T-cell (primary cell): Measurements from ENCODE around the gene SIGLEC6. TPM values are rescaled to one million over a fixed set of nuclear protein-coding genes. Genes with fewer than 3 reads are reported as not detected.

Source experiments
- ATAC-seq, 4 experiments: fragments of 200-7000 bp in 3 of 4; fragments of 150-1000 bp in 1 of 4; cut with Tn5 transposase; replicated peaks in 1 of 4; 1 replicate in 3 of 4; 2 replicates in 1 of 4; pipeline ENCODE4 v1.10.0; 2021; ENCODE audit warnings: moderate library complexity in 3 of 4, mild to moderate bottlenecking in 2 of 4, moderate number of reproducible peaks in 1 of 4
- CTCF ChIA-PET, 2 donors: fragments of 300-600 bp; sonication (Branson Sonifier 250); formaldehyde crosslinking; loops; one replicate each; lab custom pipeline; 2022; ENCODE audit warnings: antibody characterized with exemption in 2 of 2; lab: Charles Lee
- POLR2A ChIA-PET, 2 donors: fragments of 300-600 bp; sonication (Branson Sonifier 250); formaldehyde crosslinking; loops; one replicate each; lab custom pipeline; 2022; ENCODE audit warnings: antibody characterized with exemption in 2 of 2; lab: Charles Lee
- DNase-seq, 35 experiments: peaks; one replicate each; pipeline versions ENCODE4 v3.0.0 to v3.0.0-alpha.2; 2013 to 2023
- H3K27ac ChIP-seq: one replicate; pipeline ENCODE4 v1.5.1; 2013; ENCODE audit warnings: low read length
- H3K27me3 ChIP-seq, 2 experiments: replicated peaks in 1 of 2; 1 replicate in 1 of 2; 2 replicates in 1 of 2; pipeline versions ENCODE4 v1.6.1 to v1.7.0; 2013; ENCODE audit warnings: low read length in 1 of 2, mixed read lengths in 1 of 2; ENCODE audit not compliant: control insufficient read depth in 2 of 2, insufficient read depth in 2 of 2; ENCODE audit errors: extremely low read depth in 1 of 2
- H3K36me3 ChIP-seq, 2 donors: 1 replicate in 1 of 2; 2 replicates in 1 of 2; pipeline versions ENCODE4 v1.6.1 to v1.7.0; 2013; ENCODE audit warnings: low read length in 1 of 2; ENCODE audit not compliant: control insufficient read depth in 2 of 2, insufficient read depth in 1 of 2; ENCODE audit errors: extremely low read depth in 1 of 2
- H3K4me1 ChIP-seq, 2 experiments: 1 replicate in 1 of 2; 2 replicates in 1 of 2; pipeline versions ENCODE4 v1.6.1 to v1.7.0; 2013; ENCODE audit warnings: low read length in 2 of 2, mixed read lengths in 1 of 2; ENCODE audit not compliant: insufficient read depth in 2 of 2, control insufficient read depth in 1 of 2; ENCODE audit errors: extremely low read depth in 1 of 2
- H3K4me3 ChIP-seq, 2 donors: 1 replicate in 1 of 2; 2 replicates in 1 of 2; pipeline versions ENCODE4 v1.5.1 to v1.7.0; 2013; ENCODE audit warnings: mild to moderate bottlenecking in 2 of 2, low read length in 1 of 2, moderate library complexity in 1 of 2; ENCODE audit not compliant: control insufficient read depth in 1 of 2; ENCODE audit errors: extremely low read depth in 1 of 2
- H3K9me3 ChIP-seq: 2 replicates; pipeline ENCODE4 v1.7.0; 2013
- H3K27ac Mint-ChIP-seq, 2 donors: one replicate each; pipeline ENCODE4 v1.8.0; 2020 to 2021; ENCODE audit warnings: mild to moderate bottlenecking in 2 of 2, mixed read lengths in 2 of 2
- H3K27me3 Mint-ChIP-seq, 2 donors: one replicate each; pipeline ENCODE4 v1.8.0; 2021 to 2022; ENCODE audit warnings: mixed read lengths in 2 of 2
- H3K36me3 Mint-ChIP-seq: one replicate; pipeline ENCODE4 v1.8.0; 2021; ENCODE audit warnings: mixed read lengths
- H3K4me1 Mint-ChIP-seq, 3 donors: one replicate each; pipeline ENCODE4 v1.8.0; 2020 to 2022; ENCODE audit warnings: mixed read lengths in 3 of 3, mild to moderate bottlenecking in 1 of 3
- H3K4me3 Mint-ChIP-seq, 3 donors: one replicate each; pipeline ENCODE4 v1.8.0; 2020 to 2022; ENCODE audit warnings: mild to moderate bottlenecking in 3 of 3, mixed read lengths in 3 of 3, moderate library complexity in 3 of 3
- H3K9me3 Mint-ChIP-seq, 3 donors: one replicate each; pipeline ENCODE4 v1.8.0; 2020 to 2022; ENCODE audit warnings: mixed read lengths in 3 of 3
- WGBS: methylation state at CpG from one replicate; pipeline ENCODE4 v1.1.5; 2013; ENCODE audit warnings: missing lambda C conversion rate; ENCODE audit not compliant: insufficient coverage; 5-methylcytosine and 5-hydroxymethylcytosine counted together
- total RNA-seq, 35 experiments: library from RNA in 6 of 35; stranded (reverse) in 6 of 35; fragments of 120-200 nt in 1 of 35; gene quantifications; one replicate each; pipeline versions ENCODE4 v1.2.1 to v1.2.4 and lab custom pipeline; 2013 to 2026

SIGLEC6 gene
- total RNA-seq, 5 donors from 2014 or later (not counting 1 experiment from before 2014, with no cell fraction given) = 0.23 to 0.79 (median 0.64) TPM; not detected in 1

DNA sequence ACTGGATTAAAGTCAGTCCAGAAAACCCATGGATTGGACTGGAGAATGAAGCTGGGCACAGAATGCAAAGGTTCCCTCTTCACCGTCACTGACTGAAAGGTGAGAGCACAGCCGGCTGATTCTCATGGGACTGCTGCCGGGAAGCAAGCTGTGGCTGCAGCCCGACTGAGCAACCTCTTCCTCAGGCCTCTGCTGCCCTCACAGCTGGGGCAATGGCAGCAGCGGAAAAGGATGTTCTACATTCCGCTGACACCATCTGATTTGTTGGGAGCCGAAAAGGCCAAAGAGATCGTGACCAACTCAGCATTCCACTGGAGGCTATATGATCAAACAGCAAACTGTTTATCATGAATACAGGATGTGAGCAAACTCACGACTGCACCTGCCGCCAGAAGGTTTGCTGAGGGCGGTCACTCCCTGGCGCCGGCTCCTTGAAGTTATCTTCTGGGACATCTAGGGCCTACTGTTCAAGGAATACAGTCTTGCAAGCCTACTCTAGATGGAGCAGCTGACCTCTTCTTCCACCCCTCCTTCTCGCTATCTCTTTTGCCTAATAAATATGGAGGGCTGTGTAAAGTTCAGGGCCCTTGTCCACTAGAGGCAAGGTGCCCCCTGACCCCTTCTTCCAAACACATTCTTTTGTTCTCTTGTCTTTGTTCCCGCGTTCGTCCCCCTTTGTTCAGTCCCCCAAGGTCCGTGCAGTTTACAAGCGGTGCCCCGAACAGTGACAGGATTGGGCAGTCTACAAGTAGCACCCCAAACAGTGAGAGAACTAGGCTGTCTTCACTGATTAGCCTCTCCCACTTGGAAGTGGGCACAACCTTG is 19.6 kb upstream of the SIGLEC6 start:
- H3K27me3 ChIP-seq = peaks cover 0 to 53% of the 10 kb centered on the region in 2 experiments
- H3K36me3 ChIP-seq = no peaks in the 10 kb centered on the region
- DNase-seq = no peak
- H3K4me3 Mint-ChIP-seq = peak overlapping the region in 1 of 3 donors; percentile 1
- H3K27ac Mint-ChIP-seq = no peak overlapping the region
- H3K4me3 ChIP-seq = no peak overlapping the region
- no peak for ATAC-seq
- peaks cover 10 to 32% (median 16%) of the 10 kb centered on the region in 3 donors for H3K4me1 Mint-ChIP-seq
- CTCF ChIA-PET = interaction anchor here in 1 of 2 donors (0.6 kb wide), 1 partner anchor 37 kb away, joined by 3 read pairs; no protein-coding TSS in a partner anchor
- H3K4me1 ChIP-seq = peaks cover 0 to 8% of the 10 kb centered on the region in 2 experiments
- POLR2A ChIA-PET = no interaction called here
- H3K9me3 ChIP-seq = no peaks in the 10 kb centered on the region
- peaks cover 0 to 14% (median 4%) of the 10 kb centered on the region in 3 donors for H3K9me3 Mint-ChIP-seq
- 74% methylated on average over 17 of the region's 20 CpGs for WGBS
- H3K36me3 Mint-ChIP-seq = no peaks in the 10 kb centered on the region
- H3K27me3 Mint-ChIP-seq = peaks cover 65 to 66% of the 10 kb centered on the region in 2 donors
- H3K27ac ChIP-seq = no peak overlapping the region

DNA sequence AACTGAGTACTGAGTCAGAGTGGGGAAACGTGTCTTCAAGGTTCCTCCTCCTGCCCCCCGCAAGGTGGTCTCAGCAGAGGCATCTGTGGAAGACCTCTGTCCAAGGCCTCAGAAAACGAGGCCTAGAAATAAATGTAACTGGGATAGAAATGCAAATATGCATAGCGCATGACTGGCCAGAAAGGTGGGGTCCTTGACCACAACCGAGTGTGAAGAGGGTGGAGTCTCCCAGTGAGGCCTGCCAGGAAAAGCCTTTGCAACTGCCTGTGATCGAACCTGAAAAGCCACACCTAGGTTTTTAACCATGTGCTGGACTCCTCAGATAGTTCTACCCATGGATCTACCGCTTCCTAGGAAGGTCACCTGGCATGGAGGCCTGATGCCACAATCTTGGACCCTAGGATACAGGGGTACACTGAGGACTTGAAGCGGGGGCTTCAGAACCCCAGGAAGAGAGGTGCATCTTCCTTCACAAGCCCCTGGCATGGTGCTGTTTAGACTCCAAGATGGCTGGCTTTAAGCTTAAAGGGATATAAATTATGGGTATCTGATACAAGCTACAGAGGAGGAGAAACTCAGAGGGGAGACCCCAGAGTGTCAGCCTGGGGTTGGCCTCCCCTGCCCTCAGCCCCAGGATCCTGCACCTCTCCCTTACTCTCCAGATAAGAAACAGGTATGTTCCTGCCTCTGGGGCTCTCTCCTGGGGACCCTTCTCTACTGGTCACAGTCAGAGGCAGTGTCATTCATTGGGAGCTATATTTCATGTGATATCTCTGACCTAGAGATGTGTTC is 18.3 kb upstream of the SIGLEC6 start:
- DNase-seq (no peak), ATAC-seq (no peak)
- no peak overlapping the region for H3K27ac Mint-ChIP-seq
- peaks cover 60 to 71% of the 10 kb centered on the region in 2 donors for H3K27me3 Mint-ChIP-seq
- peaks cover 0 to 11% (median 2%) of the 10 kb centered on the region in 3 donors for H3K9me3 Mint-ChIP-seq
- no peak overlapping the region for H3K27ac ChIP-seq
- ChIA-PET POLR2A (no interaction called here), CTCF (interaction anchor here in 1 of 2 donors (0.7 kb wide), 1 partner anchor 270 kb away, joined by 5 read pairs; no protein-coding TSS in a partner anchor)
- H3K36me3 ChIP-seq = no peaks in the 10 kb centered on the region
- no peaks in the 10 kb centered on the region for H3K9me3 ChIP-seq
- peaks cover 0 to 8% of the 10 kb centered on the region in 2 experiments for H3K4me1 ChIP-seq
- no peaks in the 10 kb centered on the region for H3K36me3 Mint-ChIP-seq
- 68% methylated on average over 7 of the region's 8 CpGs for WGBS
- H3K4me3 Mint-ChIP-seq = no peak overlapping the region
- no peak overlapping the region for H3K4me3 ChIP-seq
- peaks cover 10 to 32% (median 16%) of the 10 kb centered on the region in 3 donors for H3K4me1 Mint-ChIP-seq
- H3K27me3 ChIP-seq = peaks cover 0 to 64% of the 10 kb centered on the region in 2 experiments

DNA sequence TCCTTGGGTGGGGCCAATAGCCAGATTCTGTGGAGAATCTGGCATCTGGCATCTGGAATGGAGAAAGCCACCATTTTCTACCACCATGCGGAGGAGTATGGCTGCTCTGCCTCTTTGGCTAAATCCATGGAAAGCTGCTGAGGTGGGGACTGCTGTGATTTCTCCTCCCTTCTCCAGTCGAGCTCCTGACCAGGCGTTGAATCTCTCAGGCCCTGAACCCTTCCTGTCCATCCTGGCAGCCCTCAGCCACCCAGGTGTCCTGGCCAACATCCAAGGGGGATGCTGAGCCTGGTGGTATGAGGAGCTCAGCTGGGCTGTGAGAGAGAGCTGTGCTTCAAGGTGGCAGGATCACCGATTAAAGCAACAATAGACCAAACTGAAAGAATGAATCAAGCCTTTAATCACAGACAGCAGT is 17.4 kb upstream of the SIGLEC6 start:
- ATAC-seq = no peak
- Mint-ChIP-seq H3K9me3 (peaks cover 0 to 11% (median 0%) of the 10 kb centered on the region in 3 donors), H3K4me1 (peaks cover 10 to 32% (median 16%) of the 10 kb centered on the region in 3 donors), H3K27me3 (peaks cover 57 to 70% of the 10 kb centered on the region in 2 donors), H3K36me3 (no peaks in the 10 kb centered on the region), H3K27ac (no peak overlapping the region), H3K4me3 (no peak overlapping the region)
- ChIA-PET CTCF (interaction anchor here in 1 of 2 donors (0.5 kb wide), 1 partner anchor 38 kb away, joined by 3 read pairs; no protein-coding TSS in a partner anchor), POLR2A (no interaction called here)
- no peak for DNase-seq
- no peak overlapping the region for H3K4me3 ChIP-seq
- peaks cover 0 to 8% of the 10 kb centered on the region in 2 experiments for H3K4me1 ChIP-seq
- 70% methylated on average over 2 of the region's 4 CpGs for WGBS
- peaks cover 0 to 73% of the 10 kb centered on the region in 2 experiments for H3K27me3 ChIP-seq
- H3K27ac ChIP-seq = no peak overlapping the region
- H3K9me3 ChIP-seq = no peaks in the 10 kb centered on the region
- H3K36me3 ChIP-seq = no peaks in the 10 kb centered on the region

DNA sequence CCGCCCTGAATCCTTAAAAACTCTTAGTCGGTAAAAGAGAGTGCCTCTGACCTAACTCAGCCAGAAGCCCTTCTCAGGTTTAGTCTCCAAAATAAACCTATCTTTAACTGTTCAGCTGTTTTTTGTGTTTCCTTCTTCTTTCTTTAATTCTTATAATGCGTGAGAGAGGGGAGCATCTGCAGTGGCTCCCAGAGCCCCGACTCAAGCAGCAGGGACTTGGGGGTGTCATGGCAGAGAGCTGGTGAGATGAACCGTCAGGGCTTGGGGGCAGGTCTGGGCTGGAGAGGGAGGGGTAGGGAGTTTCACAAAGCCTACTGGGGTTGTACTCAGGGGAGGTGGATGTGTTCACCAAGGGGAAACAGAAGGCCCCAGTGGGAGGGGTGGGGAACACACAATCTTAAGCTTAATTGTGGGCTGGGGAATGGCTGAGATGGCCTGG is 16.8 kb upstream of the SIGLEC6 start:
- ChIA-PET POLR2A (no interaction called here), CTCF (interaction anchor here in 1 of 2 donors (0.6 kb wide), 1 partner anchor 31 kb away, joined by 4 read pairs; no protein-coding TSS in a partner anchor)
- Mint-ChIP-seq H3K4me1 (peaks cover 10 to 32% (median 16%) of the 10 kb centered on the region in 3 donors), H3K9me3 (peaks cover 0 to 11% (median 0%) of the 10 kb centered on the region in 3 donors), H3K27ac (no peak overlapping the region), H3K36me3 (no peaks in the 10 kb centered on the region), H3K27me3 (peaks cover 60 to 67% of the 10 kb centered on the region in 2 donors), H3K4me3 (no peak overlapping the region)
- H3K27ac ChIP-seq = no peak overlapping the region
- peaks cover 0 to 8% of the 10 kb centered on the region in 2 experiments for H3K4me1 ChIP-seq
- H3K9me3 ChIP-seq = no peaks in the 10 kb centered on the region
- H3K36me3 ChIP-seq = no peaks in the 10 kb centered on the region
- H3K4me3 ChIP-seq = no peak overlapping the region
- DNase-seq (no peak), ATAC-seq (no peak)
- 42% methylated on average over 3 of the region's 5 CpGs for WGBS
- peaks cover 0 to 72% of the 10 kb centered on the region in 2 experiments for H3K27me3 ChIP-seq

DNA sequence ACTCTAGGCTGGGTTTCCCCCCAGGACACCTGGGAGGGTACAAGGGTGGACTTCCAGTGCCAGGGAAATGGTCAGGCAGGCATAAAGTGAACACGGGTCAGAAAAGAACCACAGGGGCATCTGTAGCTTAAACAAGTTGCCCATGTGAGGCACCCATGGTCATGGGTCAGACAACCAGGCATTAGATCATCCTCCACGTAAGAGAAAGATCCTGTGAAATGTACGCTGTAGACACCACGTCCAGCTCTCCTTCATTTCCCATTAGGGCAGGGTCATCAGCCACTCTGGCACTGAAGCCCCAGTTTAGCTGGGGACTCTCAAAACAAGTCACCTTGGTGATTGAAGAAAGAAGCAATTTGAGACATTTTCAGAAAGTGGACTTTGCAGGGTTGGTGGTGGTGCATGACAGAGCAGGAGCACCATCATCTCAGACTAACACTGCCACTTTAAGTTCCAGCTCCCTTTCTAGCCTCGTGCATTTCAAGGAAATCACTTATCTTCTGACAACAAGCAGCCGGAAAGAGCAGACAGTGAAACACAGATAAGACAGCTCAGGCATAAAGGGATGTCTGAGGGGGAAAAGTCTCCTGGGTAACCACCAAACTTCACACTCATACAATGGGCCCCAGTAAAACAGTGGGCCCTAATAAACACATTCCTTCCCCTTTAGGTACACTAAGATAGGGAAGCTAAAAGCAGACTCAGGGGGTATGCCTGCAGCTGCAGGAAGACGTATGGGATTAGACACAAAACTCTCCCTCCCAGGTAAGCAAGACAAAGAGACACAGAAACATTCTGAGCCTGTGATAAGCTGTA is 16.1 kb upstream of the SIGLEC6 start:
- peak overlapping the region in 1 of 2 donors; percentile 23 for H3K27ac Mint-ChIP-seq
- Histone ChIP-seq H3K27me3 (peaks cover 0 to 74% of the 10 kb centered on the region in 2 experiments), H3K4me3 (no peak overlapping the region), H3K36me3 (no peaks in the 10 kb centered on the region), H3K27ac (no peak overlapping the region), H3K9me3 (no peaks in the 10 kb centered on the region), H3K4me1 (peaks cover 0 to 8% of the 10 kb centered on the region in 2 experiments)
- DNase-seq (no peak), ATAC-seq (no peak)
- H3K9me3 Mint-ChIP-seq = peaks cover 0 to 9% (median 0%) of the 10 kb centered on the region in 3 donors
- H3K4me3 Mint-ChIP-seq = no peak overlapping the region
- ChIA-PET POLR2A (no interaction called here), CTCF (interaction anchor here in 1 of 2 donors (0.6 kb wide), 1 partner anchor 32 kb away, joined by 4 read pairs; no protein-coding TSS in a partner anchor)
- 17% methylated on average over 2 of the region's 7 CpGs for WGBS
- H3K4me1 Mint-ChIP-seq = peaks cover 10 to 31% (median 16%) of the 10 kb centered on the region in 3 donors
- peaks cover 60 to 65% of the 10 kb centered on the region in 2 donors for H3K27me3 Mint-ChIP-seq
- H3K36me3 Mint-ChIP-seq = no peaks in the 10 kb centered on the region
